GOT3 (cell line): ENCODE measurements around the gene RAB11FIP3.
A peak's percentile ranks its signal among the peaks of the same experiment; 100 is the strongest.

Experiments
- DNase-seq: peaks from one replicate; lab custom pipeline; 2025; ENCODE audit warnings: mixed read lengths; lab: John Stamatoyannopoulos, UW

Gene RAB11FIP3

DNA sequence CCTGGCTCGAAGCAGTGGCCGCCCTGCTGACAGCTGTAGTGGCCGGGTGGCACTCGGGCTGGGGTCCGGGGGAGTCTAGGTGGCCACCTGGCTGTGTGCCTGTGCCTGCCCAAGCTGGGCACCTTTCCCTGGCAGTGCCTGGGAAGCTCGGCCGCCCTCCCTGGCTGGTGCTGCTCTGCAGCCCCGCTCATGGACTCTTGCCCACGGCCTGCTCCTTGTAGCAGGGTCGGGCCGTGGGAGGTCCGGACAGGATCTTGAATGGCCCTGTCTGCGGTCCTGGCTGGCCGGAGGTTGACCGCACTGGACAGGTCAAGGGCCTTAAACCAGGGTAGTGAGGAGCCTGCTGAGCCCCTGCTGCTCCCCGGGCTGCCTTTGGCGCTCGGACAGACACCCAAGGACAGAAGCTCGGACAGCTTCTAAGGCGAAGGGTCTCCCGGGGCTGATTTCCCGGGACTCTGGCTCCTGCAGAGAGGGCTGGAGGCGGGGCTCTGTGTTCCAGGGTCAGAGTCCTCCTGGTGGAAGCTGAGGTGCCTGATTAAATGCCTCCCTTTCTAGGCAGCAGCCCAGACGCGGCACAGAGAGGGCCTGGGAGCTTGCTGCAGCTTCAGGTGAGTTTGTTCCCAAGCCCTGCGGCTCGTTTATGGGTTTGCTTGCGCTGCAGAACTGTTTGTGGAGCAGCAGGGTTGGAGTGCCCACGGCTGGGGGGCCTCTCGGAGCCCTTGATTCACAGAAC, 108.1 kb downstream of the RAB11FIP3 start:
- DNase-seq: no peak

DNA sequence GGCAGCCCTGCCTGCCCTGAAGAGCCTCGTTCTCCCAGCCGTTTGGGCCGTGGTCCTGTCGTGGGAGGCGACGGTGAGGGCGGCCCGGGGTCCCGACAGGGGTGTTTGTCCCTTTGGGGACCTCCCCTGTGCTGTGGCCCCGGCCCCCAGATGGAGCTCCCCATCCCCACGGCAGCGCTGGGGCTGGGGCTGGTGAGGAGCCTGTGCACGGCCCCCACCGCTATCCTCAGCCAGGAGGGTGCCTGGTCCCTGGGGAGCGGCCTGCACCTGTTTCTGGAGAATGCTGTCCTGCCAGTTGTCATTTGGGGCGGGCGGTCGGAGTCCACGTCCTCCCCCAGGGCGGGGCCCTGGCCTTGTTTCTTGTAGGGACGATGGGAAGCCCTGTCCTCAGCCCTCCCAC, 108.7 kb downstream of the RAB11FIP3 start:
- no peak for DNase-seq

DNA sequence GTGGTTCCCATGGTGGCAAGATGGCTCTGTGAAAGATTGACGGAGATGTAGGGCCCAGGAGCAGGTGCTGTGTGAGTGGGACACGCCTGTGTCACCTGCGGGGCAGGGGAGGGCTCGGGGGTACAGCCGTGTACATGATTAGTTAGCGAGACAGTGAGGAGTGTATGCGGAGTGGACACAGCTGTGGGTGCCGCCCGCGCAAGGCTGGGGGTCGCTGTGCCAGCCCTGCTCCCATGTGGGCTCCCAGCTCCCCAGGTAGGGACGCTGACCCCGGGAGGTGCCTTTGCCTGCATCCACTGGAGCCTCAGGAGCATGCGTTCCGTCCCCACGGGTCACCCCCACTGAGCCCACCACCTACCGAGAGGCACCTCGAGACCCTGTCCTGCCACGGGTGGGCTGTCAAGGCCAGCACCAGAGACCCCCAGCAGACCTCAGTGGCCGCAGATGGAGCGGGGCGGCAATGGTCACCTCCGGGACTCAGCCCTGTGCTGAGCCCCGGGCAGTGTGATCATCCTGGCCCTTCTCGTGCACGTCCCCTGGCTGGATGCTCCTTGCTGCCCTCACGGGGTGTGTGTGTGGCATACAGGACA, 109.5 kb downstream of the RAB11FIP3 start:
- DNase-seq: no peak

DNA sequence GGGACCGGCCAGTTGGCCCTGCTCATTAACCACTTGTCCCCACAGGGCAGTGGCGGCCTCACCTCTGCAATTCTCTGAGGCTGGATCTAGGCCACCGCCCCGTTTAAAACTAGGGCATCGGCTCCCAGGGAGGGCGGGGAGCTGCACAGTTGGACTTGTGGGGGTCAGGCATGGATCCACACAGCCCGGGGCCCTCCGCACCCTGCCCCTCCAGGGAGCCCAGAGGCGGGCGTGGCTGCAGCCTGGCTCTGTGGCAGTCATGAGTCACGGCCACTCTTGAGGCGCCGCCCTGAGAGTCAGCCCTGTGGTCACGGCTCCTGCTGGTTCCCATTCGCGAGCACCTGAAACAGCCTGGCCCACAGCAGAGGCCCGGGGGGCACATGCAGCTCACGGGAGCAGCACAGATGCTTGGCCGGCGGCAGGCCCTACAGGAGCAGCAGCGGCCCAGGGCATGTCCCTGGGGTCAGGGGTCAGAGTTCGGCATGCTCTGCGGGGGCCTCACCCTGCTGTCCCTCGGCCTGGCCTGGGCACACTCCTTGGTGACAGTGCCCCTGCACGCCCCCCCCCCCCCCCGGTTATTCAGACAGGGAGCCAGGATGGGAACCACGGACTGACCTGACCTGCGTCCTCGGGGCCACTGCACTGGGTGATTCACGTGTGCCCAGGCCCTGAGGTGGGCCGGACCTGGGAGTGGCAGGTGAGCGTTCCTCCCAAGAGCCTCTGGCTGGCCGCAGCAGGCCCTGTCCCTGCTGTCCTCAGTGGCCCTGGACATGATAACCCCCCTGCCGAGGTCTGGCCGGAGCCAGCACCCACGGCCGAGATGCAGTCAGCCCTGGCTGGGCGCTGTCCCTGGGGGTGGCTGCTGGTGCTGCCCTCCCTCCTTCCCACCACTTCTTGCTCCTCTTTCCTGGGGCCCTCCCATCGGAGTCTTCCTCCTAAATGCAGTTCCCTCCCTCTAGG, 110.3 kb downstream of the RAB11FIP3 start:
- peak; percentile 17 for DNase-seq

DNA sequence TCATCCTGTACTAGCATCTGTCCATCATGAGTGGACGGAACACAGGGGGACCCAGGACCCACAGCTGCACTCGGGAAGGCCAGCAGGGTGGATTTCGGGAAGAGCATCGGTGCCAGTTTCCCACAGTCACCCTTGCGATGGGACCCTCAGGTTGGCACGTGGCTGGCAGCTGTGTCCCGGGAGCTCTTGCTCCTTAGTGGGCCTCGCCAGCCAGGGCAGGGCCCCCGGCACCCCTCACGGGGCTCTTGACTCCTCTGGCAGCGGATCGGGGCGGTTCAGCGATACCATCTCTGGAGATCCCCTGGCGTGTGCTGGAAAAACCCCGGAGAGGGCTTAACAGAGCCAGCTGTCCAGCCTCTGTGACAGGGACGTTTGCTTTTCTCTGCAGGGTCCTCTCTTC, 111.3 kb downstream of the RAB11FIP3 start:
- no peak for DNase-seq

DNA sequence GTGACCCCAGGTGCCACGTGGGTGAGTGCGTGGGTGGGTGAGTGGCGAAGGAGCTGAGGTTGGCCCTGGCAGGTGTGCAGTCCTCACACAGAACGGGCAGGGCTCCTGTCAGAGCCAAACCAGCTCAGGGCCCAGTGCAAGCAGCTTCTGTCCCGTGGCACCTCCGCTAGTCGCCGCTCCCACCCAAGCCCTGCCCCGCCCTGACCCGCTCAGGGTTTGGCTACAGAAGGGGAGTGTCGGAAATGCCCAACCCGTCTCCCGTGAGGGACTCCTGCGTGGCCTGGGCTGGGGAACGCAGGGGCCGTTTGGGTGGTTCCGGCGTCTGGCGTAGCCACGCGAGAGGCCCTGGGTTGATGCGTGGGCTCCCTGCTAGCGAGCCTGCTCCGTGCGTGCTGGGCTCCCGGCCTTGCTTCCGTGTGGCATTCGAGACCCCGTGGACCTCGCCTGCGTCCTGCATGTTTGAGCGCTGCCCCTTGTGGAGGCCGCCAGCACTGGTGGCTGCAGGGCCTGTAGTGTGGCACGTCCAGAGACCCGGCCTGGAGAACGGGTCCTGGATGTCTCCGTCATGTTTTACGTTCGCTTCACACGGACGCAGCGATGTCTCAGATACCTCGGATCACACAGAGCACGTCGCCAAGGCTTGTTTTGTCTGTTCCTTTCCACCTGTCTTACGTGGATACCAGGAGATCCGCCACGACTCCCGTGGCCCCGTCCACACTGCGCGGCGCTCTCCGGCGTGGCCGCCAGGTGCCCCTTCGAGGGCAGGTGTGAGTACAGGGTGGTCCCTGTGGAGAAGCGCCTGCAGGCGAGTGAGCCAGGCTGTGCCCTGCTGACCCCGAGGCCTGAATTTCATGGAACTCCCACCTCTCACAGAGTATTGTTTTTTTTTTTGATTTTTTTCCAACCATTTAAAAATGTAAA, 112.2 kb downstream of the RAB11FIP3 start:
- DNase-seq: no peak

DNA sequence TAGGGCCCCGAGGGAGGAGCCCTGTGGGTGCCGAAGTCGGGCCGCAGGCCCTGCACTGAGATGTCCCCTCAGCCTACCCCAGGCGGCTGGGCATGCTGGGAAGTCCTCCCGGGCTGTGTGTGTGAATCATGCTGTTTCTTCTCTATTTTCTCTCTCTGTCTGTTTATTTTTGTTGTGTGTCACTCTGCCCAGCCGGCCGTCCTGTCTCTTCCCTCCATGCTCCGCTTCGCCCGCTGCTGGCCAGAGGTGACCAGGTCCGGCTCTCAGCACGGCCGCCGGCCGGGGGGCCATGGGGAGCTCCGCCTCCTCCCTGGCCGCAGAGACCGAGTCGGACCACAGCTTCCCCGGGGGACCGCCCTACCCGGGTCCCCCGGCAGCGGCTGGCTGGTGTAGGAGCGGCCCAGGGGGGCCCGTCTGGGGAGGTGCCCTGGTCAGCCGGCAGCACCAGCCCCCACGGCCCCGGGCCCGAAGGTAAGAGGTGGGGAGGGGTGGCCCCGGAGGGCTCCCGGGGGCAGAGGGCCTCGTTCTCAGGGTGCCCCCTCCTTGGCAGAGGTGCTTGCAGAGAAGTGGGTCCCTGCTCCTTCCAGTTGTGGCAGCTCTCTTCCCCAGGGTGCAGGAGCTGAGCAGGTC, 114.6 kb downstream of the RAB11FIP3 start:
- DNase-seq: no peak

DNA sequence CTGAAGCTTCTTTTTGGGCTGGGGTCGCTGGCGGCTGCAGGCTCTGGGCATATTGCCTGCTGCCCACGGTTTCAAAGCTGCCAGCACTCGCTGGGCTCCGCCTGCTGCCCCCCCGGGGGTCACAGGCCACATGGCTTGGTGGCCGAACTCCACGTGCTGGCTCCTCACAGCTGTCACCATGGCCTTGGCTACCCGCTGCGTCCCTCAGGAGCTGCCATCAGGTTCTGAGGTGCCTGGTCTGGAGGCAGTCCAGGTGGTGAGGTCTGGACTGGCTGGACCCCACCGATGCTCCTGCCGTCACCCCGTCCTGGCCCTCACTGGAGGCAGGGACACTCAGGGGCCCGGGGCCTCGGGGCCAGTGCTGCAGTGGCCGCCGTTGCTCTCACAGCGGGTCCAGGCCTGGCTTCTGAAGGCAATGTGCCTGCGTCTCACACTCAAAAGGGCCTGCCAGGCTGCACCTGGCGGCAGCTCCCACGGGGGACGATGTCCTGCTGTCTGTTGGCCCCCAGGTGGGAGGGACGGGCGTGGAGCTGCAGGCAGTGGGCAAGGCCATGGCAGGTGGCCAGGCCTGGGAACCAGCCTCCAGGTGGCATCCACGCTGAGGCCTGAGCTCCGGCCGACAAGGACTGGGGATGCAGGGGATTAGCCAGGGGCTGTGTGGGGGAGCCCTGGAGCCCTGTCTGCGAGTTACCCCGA, 115.3 kb downstream of the RAB11FIP3 start:
- DNase-seq: no peak

DNA sequence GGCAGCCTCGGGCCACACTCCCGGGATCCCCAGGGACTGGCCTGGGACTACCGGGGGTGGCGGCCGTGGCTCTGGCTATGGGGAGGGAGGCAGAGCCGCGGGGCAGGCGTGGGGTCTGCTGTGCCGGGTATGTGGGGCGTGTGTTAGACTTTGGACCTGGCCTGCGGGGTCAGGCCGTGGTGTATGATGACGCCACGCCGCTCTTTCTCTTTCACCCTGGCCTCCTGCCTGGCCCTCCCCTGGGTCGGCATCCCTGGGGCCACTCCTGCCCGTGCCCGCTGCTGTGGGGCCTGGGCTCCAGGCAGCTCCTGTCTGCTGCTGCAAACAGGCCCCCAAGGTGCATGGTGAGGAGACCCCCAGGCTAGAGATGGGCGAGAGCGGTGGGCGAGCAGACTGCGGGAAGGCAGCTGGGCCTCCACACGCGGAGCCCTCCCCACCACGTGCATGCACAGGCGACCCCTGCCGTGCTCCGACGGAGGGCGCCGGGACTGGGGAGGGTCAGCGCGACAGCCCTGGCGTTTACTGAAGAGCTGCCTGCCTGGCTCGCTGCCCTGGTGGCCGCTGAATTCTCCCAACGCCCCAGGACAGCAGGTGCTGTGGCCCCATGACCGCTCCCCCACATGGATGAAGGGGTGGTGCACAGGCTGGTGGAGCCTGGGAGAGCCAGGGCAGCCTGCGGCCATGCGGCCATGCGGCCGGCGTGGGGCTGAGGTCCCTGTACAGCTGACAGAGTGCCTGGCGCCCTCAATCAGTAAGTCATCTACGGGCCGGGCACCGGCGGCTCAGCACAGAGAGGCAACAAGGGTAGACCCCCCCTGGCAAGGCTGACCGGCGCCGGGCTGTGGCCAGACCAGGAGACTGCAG, 118.1 kb downstream of the RAB11FIP3 start:
- no peak for DNase-seq

DNA sequence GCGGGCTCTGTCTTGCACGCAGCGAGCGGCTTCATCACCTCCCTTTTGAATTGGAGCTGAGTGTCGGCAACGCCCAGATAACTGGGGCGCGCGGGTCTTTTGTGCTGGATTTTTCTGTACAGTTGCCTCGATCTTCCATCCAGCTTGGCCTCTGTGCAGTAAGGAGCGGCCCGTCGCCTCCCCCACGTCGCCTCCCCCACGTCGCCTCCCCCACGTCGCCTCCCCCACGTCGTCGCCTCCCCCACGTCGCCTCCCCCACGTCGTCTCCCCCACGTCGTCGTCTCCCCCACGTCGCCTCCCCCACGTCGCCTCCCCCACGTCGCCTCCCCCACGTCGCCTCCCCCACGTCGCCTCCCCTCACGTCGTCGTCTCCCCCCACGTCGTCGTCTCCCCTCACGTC, 119.1 kb downstream of the RAB11FIP3 start:
- no peak for DNase-seq

DNA sequence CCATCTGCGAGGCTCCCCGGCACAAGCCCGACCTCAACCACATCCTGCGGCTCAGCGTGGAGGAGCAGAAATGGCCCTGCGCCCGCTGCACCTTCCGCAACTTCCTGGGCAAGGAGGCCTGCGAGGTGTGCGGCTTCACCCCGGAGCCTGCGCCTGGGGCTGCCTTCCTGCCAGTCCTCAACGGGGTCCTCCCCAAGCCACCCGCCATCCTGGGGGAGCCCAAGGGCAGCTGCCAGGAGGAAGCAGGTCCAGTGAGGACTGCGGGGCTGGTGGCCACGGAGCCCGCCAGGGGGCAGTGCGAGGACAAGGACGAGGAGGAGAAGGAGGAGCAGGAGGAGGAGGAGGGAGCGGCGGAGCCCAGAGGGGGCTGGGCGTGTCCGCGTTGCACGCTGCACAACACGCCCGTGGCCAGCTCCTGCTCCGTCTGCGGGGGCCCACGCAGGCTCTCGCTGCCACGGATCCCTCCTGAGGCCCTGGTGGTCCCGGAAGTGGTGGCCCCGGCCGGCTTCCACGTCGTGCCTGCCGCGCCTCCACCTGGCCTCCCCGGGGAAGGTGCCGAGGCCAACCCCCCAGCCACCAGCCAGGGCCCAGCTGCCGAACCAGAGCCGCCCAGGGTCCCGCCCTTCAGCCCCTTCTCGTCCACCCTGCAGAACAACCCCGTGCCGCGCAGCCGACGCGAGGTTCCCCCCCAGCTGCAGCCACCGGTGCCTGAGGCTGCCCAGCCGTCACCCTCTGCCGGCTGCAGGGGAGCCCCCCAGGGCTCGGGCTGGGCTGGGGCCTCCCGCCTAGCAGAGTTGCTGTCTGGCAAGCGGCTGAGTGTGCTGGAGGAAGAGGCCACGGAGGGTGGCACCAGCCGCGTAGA, 121.7 kb downstream of the RAB11FIP3 start:
- DNase-seq: no peak

DNA sequence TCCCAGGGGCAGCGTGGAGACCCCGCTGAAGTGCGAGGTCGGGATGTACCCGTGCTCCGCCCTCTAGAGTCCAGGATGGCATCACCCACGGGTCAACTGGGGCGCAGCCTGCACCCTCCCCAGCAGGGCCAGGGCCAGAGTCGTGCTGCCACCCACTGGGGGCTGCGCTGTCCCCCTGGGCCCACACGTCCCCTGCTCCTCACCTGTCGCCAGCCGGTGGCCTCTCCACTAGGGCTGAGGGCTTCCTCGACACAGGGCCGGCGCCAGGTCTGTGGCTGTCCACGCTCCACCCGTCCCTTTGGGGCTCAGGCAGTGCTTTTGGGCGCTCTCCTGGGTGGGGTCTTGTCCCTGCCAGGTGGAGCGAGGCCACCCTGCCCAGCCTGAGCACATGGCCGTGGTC, 123.1 kb downstream of the RAB11FIP3 start:
- no peak for DNase-seq

DNA sequence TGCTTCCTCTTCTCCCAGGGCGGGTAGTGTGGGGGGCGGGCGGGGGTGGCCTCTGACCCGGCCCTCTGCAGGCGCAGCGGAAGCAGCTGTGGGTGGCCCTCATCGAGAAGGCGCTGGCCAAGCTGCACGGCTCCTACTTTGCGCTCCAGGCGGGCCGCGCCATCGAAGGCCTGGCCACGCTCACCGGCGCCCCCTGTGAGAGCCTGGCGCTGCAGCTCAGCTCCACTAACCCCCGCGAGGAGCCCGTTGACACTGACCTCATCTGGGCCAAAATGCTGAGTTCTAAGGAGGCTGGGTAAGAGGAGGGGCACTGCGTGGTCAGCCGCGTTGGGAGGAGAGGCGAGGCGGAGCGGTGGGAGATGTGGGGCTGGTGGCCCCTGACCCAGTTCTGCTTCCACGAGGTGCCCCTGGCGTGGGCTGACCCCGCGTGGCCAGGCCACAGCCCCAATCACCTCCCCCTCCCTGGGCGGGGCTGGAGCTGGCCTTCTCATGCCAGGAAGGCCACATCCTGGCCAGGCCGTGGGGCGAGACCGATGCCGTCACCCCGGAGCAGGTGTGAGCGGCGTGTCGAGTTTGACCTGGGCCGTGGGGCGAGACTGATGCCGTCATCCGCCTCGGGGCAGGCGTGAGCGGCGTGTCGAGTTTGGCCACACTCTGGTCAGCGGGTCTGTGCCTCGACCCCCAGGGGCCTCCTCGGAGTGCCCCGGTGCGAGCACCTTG, 124.3 kb downstream of the RAB11FIP3 start:
- no peak for DNase-seq

DNA sequence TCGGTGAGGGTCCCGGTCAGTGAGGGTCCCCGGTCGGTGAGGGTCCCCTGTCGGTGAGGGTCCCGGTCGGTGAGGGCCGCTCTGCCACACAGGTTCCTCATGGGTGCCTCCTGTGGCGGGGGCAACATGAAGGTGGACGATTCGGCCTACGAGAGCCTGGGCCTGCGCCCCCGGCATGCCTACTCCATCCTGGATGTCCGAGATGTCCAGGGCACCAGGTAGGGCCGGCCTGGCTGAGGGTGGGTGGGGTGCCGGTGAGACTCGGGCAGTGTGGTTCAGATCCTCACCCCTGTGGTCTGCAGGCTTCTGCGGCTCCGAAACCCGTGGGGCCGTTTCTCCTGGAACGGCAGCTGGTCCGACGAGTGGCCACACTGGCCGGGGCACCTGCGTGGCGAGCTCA, 125.8 kb downstream of the RAB11FIP3 start:
- no peak for DNase-seq

DNA sequence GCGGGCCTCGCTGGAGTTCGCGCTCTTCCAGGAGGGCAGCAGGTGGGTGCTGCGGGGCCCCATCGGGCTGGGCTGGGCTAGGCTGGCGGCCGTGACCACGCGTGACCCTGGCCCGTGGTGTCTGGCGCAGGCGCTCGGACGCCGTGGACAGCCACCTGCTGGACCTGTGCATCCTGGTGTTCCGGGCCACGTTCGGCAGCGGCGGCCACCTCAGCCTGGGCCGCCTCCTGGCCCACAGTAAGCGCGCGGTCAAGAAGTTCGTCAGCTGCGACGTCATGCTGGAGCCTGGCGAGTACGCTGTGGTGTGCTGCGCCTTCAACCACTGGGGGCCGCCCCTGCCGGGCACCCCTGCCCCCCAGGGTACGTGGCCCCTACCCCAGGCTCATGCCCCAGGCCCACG, 126.7 kb downstream of the RAB11FIP3 start:
- no peak for DNase-seq

DNA sequence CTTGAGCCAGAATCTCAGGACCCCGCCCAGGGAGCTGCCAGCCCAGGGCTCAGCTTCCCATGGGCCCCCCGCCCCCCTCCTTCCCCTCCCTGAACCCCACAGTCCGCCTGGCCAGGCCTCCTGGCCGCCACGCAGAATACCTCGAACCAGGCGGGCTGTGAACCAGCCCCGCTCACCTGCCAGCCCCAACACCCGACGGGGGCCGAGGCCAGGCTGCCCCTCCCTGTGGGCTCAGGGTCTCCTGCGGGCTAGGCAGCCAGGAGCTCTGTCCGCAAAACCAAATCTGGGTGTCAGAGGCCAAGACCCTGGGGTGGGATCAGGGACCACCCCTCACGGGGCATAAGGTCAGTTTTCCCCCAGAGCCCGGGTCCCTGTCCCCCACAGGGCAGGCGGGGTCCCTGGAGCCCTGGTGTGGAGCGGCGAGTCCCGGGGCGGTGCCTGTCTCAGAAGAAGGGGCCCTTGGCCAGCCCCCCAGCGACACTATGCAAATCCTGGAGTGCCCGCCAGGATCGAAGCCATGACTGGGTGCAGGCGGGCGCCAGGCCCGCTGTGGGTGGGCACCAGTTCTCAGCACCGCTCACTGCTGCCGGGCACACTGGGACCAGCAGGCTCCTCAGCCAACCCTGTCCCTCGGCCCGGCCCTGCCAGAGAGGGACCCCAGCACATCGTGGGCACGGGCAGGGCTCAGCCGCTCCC, 128.3 kb downstream of the RAB11FIP3 start:
- no peak for DNase-seq

DNA sequence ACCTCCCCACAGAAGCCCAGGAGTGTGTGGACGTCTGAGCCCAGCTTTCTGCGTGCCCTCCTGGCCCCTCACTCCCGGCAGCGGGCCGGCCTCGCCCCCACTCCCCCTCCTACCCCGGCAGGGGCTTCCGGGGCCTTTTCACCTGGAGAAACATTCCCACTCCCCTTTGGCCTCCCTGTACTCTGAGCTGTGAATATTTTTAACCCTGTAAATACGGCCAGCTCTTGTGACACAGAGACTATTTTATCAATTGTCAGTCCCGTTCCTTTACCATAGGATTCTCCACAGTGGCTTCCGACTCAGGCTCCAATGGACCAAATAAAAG, 128.8 kb downstream of the RAB11FIP3 start:
- no peak for DNase-seq
